Tibial artery (tissue), 4 donors: Measurements from ENCODE around the gene THSD4.

ENCODE experiments used
- DNase-seq, 2 donors: peaks; one replicate each; pipeline ENCODE4 v3.0.0-alpha.2; 2019
- H3K27ac ChIP-seq, 2 donors: fragments of 200-600 bp; sonication (generic) in 1 of 2; 1 replicate in 1 of 2; 2 replicates in 1 of 2; pipeline ENCODE4 v1.5.1; 2018 to 2019; ENCODE audit warnings: mild to moderate bottlenecking in 1 of 2
- H3K27me3 ChIP-seq, 2 donors: fragments of 200-600 bp; sonication (generic) in 1 of 2; one replicate each; pipeline versions ENCODE4 v1.5.1 to v1.6.0; 2016 to 2019
- H3K36me3 ChIP-seq, 3 donors: fragments of 200-600 bp; sonication (generic) in 2 of 3; one replicate each; pipeline ENCODE4 v1.5.1; 2016 to 2019; ENCODE audit warnings: mild to moderate bottlenecking in 2 of 3
- H3K4me1 ChIP-seq, 4 donors: fragments of 200-600 bp; sonication (generic) in 2 of 4; 1 replicate in 3 of 4; 2 replicates in 1 of 4; pipeline ENCODE4 v1.5.1; 2016 to 2019
- H3K4me3 ChIP-seq, 2 donors: fragments of 200-600 bp; sonication (generic) in 1 of 2; 1 replicate in 1 of 2; 2 replicates in 1 of 2; pipeline ENCODE4 v1.5.1; 2018 to 2019; ENCODE audit warnings: mild to moderate bottlenecking in 2 of 2
- H3K9me3 ChIP-seq, 3 donors: fragments of 200-600 bp; sonication (generic) in 1 of 3; one replicate each; pipeline ENCODE4 v1.5.1; 2016 to 2019
- CTCF ChIP-seq, 2 experiments: fragments of 200-600 bp in 1 of 2; fragments of 450-650 bp in 1 of 2; IDR thresholded peaks; one replicate each; pipeline ENCODE4 v1.5.1; 2017 to 2019; ENCODE audit warnings: antibody characterized with exemption in 2 of 2, mild to moderate bottlenecking in 1 of 2, moderate library complexity in 1 of 2
- intact Hi-C: fragments of 100-400 bp; cut with DNase I; formaldehyde crosslinking; loops from one replicate; pipeline ENCODE4 v1.15.0; 2023; ENCODE audit warnings: low total_unique reads

Gene THSD4

GRCh38 chr15:71496336-71496955 is 381.2 kb downstream of the THSD4 start:
- no peaks in the 10 kb centered on the region for H3K9me3 ChIP-seq
- peaks cover 0 to 18% (median 5%) of the 10 kb centered on the region in 4 donors for H3K4me1 ChIP-seq
- intact Hi-C loops: no loop called here
- no peak for TF ChIP-seq CTCF (IDR thresholded peaks at IDR 0.05)
- no peaks in the 10 kb centered on the region for H3K36me3 ChIP-seq
- no peak overlapping the region for H3K27ac ChIP-seq
- DNase-seq: no peak
- no peaks in the 10 kb centered on the region for H3K27me3 ChIP-seq
- H3K4me3 ChIP-seq: no peak overlapping the region

- no peak overlapping the region for H3K4me3 ChIP-seq
- no peak overlapping the region for H3K27ac ChIP-seq
- intact Hi-C loops: no loop called here
- H3K27me3 ChIP-seq: no peaks in the 10 kb centered on the region
- no peak for TF ChIP-seq CTCF (IDR thresholded peaks at IDR 0.05)
- DNase-seq: no peak
- H3K9me3 ChIP-seq: no peaks in the 10 kb centered on the region
- H3K36me3 ChIP-seq: no peaks in the 10 kb centered on the region
- H3K4me1 ChIP-seq: peaks cover 0 to 15% (median 2%) of the 10 kb centered on the region in 4 donors
These were observed 386.2 kb downstream of the THSD4 start for GRCh38 chr15:71501344-71502076.

GRCh38 chr15:71502077-71502432 is 386.8 kb downstream of the THSD4 start:
- intact Hi-C loops: no loop called here
- Histone ChIP-seq H3K4me3 (no peak overlapping the region), H3K9me3 (no peaks in the 10 kb centered on the region), H3K4me1 (peaks cover 0 to 18% (median under 1%) of the 10 kb centered on the region in 4 donors), H3K27me3 (no peaks in the 10 kb centered on the region), H3K36me3 (no peaks in the 10 kb centered on the region), H3K27ac (no peak overlapping the region)
- DNase-seq: no peak
- TF ChIP-seq CTCF (IDR thresholded peaks at IDR 0.05): no peak

GRCh38 chr15:71505962-71506361 is 390.7 kb downstream of the THSD4 start:
- no peaks in the 10 kb centered on the region for H3K27me3 ChIP-seq
- intact Hi-C loops: no loop called here
- no peak overlapping the region for H3K4me3 ChIP-seq
- H3K9me3 ChIP-seq: no peaks in the 10 kb centered on the region
- H3K4me1 ChIP-seq: peaks cover 0 to 33% (median 10%) of the 10 kb centered on the region in 4 donors
- H3K36me3 ChIP-seq: no peaks in the 10 kb centered on the region
- no peak for TF ChIP-seq CTCF (IDR thresholded peaks at IDR 0.05)
- no peak overlapping the region for H3K27ac ChIP-seq
- DNase-seq: no peak

- H3K4me3 ChIP-seq: no peak overlapping the region
- TF ChIP-seq CTCF (IDR thresholded peaks at IDR 0.05): no peak
- H3K36me3 ChIP-seq: no peaks in the 10 kb centered on the region
- intact Hi-C loops: no loop called here
- H3K27me3 ChIP-seq: no peaks in the 10 kb centered on the region
- no peak overlapping the region for H3K27ac ChIP-seq
- peaks cover 0 to 25% (median 10%) of the 10 kb centered on the region in 4 donors for H3K4me1 ChIP-seq
- DNase-seq: no peak
- H3K9me3 ChIP-seq: no peaks in the 10 kb centered on the region
These were observed 391.7 kb downstream of the THSD4 start for GRCh38 chr15:71506946-71507345.
